KMS-11 (cell line): ENCODE results near the gene EXOC6B.

Experiments used
- H2AFZ ChIP-seq: fragments of 200-600 bp; sonication (generic); 2 replicates; pipeline ENCODE4 v1.6.1; 2016; ENCODE audit warnings: antibody characterized with exemption, mixed run types, low read depth
- H3K27ac ChIP-seq: fragments of 200-600 bp; sonication (generic); 2 replicates; pipeline ENCODE4 v1.6.1; 2016; ENCODE audit warnings: mild to moderate bottlenecking, mixed run types
- H3K27me3 ChIP-seq: fragments of 200-600 bp; sonication (generic); 2 replicates; pipeline ENCODE4 v1.6.1; 2017; ENCODE audit warnings: mild to moderate bottlenecking, low read depth, mixed run types, moderate library complexity; ENCODE audit not compliant: insufficient read depth
- H3K36me3 ChIP-seq: fragments of 200-600 bp; sonication (generic); 2 replicates; pipeline ENCODE4 v1.6.1; 2017; ENCODE audit warnings: mild to moderate bottlenecking, mixed run types; ENCODE audit not compliant: insufficient read depth
- H3K4me1 ChIP-seq: fragments of 200-600 bp; sonication (generic); 2 replicates; pipeline ENCODE4 v1.6.1; 2016; ENCODE audit warnings: mild to moderate bottlenecking, low read depth, mixed run types; ENCODE audit not compliant: poor library complexity, severe bottlenecking
- H3K4me2 ChIP-seq: fragments of 200-600 bp; sonication (generic); 2 replicates; pipeline ENCODE4 v1.7.0; 2016; ENCODE audit warnings: mild to moderate bottlenecking, mixed run types
- H3K4me3 ChIP-seq: fragments of 200-600 bp; sonication (generic); IDR thresholded peaks from 2 replicates; pipeline ENCODE4 v1.6.1; 2017; ENCODE audit warnings: low read depth, low read length, mixed read lengths; ENCODE audit not compliant: insufficient read depth
- H3K79me2 ChIP-seq: fragments of 200-600 bp; sonication (generic); 2 replicates; pipeline ENCODE4 v1.6.1; 2016; ENCODE audit warnings: low read depth, mixed run types; ENCODE audit not compliant: insufficient read depth
- H3K9ac ChIP-seq: fragments of 200-600 bp; sonication (generic); 2 replicates; pipeline ENCODE4 v1.6.1; 2016; ENCODE audit warnings: mild to moderate bottlenecking, mixed run types
- H4K20me1 ChIP-seq: fragments of 200-600 bp; sonication (generic); 2 replicates; pipeline ENCODE4 v1.6.1; 2016; ENCODE audit warnings: mild to moderate bottlenecking, mixed run types; ENCODE audit not compliant: insufficient read depth
- CTCF ChIP-seq: fragments of 200-600 bp; sonication (generic); conservative IDR thresholded peaks from 2 replicates; pipeline ENCODE4 v1.6.1; 2017; ENCODE audit warnings: low read depth, mild to moderate bottlenecking, antibody characterized with exemption, low read length, moderate library complexity, mixed read lengths

The EXOC6B gene

GRCh38 chr2:72289736-72290135 lies 536.1 kb downstream of the EXOC6B start:
- Histone ChIP-seq H3K4me3 (no peak overlapping the region), H3K27me3 (no peaks in the 10 kb centered on the region), H3K9ac (no peak overlapping the region), H3K4me2 (no peak overlapping the region), H4K20me1 (no peaks in the 10 kb centered on the region), H3K4me1 (no peaks in the 10 kb centered on the region), H3K27ac (no peak overlapping the region), H2AFZ (no peak overlapping the region), H3K36me3 (no peaks in the 10 kb centered on the region), H3K79me2 (no peaks in the 10 kb centered on the region)
- no peak for TF ChIP-seq CTCF

GRCh38 chr2:72289283-72289682 lies 536.5 kb downstream of the EXOC6B start:
- no peak for TF ChIP-seq CTCF
- Histone ChIP-seq H3K27ac (no peak overlapping the region), H3K9ac (no peak overlapping the region), H3K4me2 (no peak overlapping the region), H3K36me3 (no peaks in the 10 kb centered on the region), H3K4me3 (no peak overlapping the region), H2AFZ (no peak overlapping the region), H3K4me1 (no peaks in the 10 kb centered on the region), H3K79me2 (no peaks in the 10 kb centered on the region), H3K27me3 (no peaks in the 10 kb centered on the region), H4K20me1 (no peaks in the 10 kb centered on the region)

- Histone ChIP-seq H3K27ac (no peak overlapping the region), H3K9ac (no peak overlapping the region), H3K36me3 (no peaks in the 10 kb centered on the region), H3K4me2 (no peak overlapping the region), H3K27me3 (no peaks in the 10 kb centered on the region), H3K4me3 (no peak overlapping the region), H3K79me2 (no peaks in the 10 kb centered on the region), H2AFZ (no peak overlapping the region), H4K20me1 (no peaks in the 10 kb centered on the region), H3K4me1 (no peaks in the 10 kb centered on the region)
- no peak for TF ChIP-seq CTCF
These were observed 547.8 kb downstream of the EXOC6B start for GRCh38 chr2:72278046-72278445.

- Histone ChIP-seq H2AFZ (no peak overlapping the region), H4K20me1 (no peaks in the 10 kb centered on the region), H3K36me3 (no peaks in the 10 kb centered on the region), H3K9ac (no peak overlapping the region), H3K79me2 (no peaks in the 10 kb centered on the region), H3K4me3 (no peak overlapping the region), H3K27ac (no peak overlapping the region), H3K4me1 (no peaks in the 10 kb centered on the region), H3K4me2 (no peak overlapping the region), H3K27me3 (no peaks in the 10 kb centered on the region)
- TF ChIP-seq CTCF, result no peak
These were observed 549.0 kb downstream of the EXOC6B start for GRCh38 chr2:72276876-72277275.

GRCh38 chr2:72276356-72276755 lies 549.5 kb downstream of the EXOC6B start:
- H3K4me1 ChIP-seq, result no peaks in the 10 kb centered on the region
- TF ChIP-seq CTCF, result no peak
- no peak overlapping the region for H3K27ac ChIP-seq

More at GRCh38 chr2:72276356-72276755, 549.5 kb downstream of the EXOC6B start:
- Histone ChIP-seq H2AFZ (no peak overlapping the region), H4K20me1 (no peaks in the 10 kb centered on the region), H3K36me3 (no peaks in the 10 kb centered on the region), H3K9ac (no peak overlapping the region), H3K4me3 (no peak overlapping the region), H3K4me2 (no peak overlapping the region), H3K79me2 (no peaks in the 10 kb centered on the region), H3K27me3 (no peaks in the 10 kb centered on the region)
